Skin epidermis (tissue), 12 donors: Measurements from ENCODE around the gene MGMT.

ENCODE experiments used
- H3K27ac ChIP-seq, 21 experiments: fragments of 200-600 bp; sonication (generic) in 11 of 21; one replicate each; pipeline ENCODE4 v1.5.0; 2020; ENCODE audit warnings: mild to moderate bottlenecking in 3 of 21, inconsistent platforms in 2 of 21, moderate library complexity in 2 of 21
- H3K4me3 ChIP-seq, 7 experiments: fragments of 200-600 bp; sonication (generic) in 2 of 7; one replicate each; pipeline ENCODE4 v1.5.0; 2020; ENCODE audit warnings: inconsistent platforms in 2 of 7, mild to moderate bottlenecking in 2 of 7, moderate library complexity in 1 of 7

MGMT gene

DNA sequence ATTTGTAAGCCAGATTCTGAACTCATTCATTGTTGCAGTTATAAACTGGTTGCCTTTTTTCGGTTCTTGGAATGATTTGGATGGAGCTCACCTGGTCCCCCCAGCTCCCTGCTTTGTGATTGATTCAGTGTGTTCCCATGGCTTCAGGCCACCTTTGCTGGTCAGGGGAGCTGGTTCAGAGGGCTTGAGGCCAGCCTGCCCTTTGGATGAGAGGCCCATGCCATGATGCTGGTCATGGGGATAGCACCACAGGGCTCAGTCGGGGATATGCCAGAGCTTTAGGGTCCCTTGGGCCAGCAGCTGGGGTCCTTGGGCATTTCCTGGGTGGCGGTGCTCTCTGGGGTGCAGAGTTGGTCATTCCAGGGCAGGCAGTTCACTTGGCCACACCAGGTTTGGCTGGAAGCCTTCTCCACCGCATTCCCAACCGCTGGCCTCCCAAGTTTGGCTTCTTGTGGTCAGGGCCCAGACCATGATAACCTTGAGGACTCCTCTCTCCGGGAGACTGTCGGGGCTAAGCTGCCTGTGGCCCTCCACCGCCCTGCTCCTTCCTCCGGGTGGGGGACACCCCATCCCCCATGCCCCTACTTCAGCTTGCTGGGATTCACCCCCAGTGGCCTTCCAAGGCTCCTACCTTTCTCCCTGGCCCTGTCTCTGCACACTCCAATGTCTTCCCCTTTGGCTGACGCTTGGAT is 65.1 kb downstream of the MGMT start:
- Histone ChIP-seq H3K27ac (peak overlapping the region in 3 of 21 experiments; percentile 24 to 55 (median 26)), H3K4me3 (no peak overlapping the region)

DNA sequence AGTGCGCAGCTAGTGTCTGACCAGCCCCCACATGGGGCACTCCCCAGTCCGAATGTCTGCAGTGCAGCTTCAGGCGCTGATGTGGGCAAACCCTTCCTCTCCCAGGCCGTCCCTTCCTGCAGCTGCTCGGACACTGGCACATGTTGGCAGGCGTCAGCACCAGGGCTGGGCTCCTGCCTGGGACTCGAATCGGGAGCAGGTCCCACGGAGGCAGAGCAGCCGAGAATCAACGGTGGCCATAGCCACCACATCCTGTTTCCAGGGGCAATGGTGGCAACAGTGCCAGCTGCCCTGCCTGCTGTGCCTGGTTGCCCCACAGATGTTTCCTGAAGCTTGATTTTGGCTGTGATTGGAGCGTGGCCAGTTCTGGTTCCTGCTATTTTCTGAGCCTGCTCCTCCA is 65.8 kb downstream of the MGMT start:
- H3K4me3 ChIP-seq: no peak overlapping the region
- H3K27ac ChIP-seq: peak overlapping the region in 3 of 21 experiments; percentile 24 to 67 (median 26)

DNA sequence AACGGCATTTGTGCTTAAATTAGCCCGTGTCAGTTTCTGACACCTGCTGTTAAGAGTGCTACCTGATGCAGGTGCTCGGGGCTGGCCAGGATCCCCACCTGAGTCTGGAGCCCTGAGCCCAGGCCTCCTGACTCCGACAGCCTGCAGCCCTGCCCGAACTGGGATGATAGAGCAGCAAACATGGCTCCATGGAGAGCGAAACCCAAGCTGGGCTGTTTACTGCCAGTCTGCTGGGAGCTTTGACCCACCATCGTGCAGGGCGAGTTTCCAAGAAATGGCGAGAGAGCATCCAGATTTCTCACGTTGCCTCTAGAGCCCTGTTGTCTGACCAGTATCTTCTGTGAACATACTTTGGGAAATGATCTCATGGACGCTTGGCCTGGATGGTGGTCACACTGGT is 66.2 kb downstream of the MGMT start:
- Histone ChIP-seq H3K27ac (peak overlapping the region in 3 of 21 experiments; percentile 28 to 67 (median 49)), H3K4me3 (no peak overlapping the region)

DNA sequence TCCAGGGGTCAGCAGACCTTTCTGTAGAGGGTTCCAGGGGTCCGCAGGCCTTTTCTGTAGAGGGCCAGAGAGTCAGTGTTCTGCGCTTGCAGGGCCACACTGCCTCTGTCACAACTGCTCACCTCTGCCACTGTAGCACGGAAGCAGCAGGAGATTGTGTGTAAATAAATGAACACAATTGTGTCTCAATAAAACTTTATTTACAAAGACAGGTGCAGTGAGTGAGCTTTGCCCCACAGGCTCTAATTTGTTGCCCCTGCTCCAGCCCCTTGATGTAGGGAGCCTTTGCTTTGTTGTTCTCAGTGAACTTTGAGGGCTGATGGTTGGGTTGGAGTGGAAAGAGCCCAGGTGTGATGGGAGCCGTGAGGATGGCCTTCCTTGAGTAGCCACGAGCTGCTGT is 67.8 kb downstream of the MGMT start:
- H3K4me3 ChIP-seq: no peak overlapping the region
- no peak overlapping the region for H3K27ac ChIP-seq

DNA sequence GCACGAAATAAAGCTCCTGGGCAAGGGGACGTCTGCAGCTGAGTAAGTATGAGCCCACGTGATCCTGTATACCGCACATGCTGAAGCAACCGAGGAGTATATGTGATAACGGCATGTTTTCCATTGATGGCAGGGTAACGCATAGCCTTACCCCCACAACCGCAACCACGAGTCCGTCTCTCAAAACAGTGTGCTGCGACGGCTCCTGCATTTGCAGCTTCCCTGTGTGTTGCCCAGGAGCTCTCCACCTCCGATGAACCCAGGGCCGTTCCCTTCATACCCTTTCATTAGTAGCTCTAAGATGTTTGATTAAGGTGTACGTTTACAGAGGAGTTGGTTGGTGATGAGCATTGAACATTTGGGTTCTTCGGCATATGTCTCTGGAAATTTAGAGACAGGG is 69.3 kb downstream of the MGMT start:
- H3K27ac ChIP-seq: no peak overlapping the region
- H3K4me3 ChIP-seq: no peak overlapping the region

DNA sequence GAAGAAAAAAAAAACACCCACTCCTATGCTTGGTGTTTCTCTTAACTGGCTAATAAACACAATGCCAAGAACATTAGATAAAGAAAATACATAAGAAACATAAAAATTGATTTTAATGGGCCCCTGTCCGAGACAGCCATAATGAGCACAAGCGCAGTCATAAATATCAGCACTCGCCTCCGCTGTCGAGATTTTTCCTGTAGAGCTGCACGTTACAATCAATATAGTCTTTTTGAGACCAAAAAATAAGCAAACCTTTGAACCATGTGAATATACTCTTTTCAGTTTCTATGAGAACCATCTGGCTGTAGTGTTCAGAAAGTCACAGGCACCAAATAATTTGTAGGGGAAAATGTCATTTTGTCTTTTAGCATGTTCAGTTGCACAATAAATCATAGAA is 70.1 kb downstream of the MGMT start:
- Histone ChIP-seq H3K27ac (no peak overlapping the region), H3K4me3 (no peak overlapping the region)

DNA sequence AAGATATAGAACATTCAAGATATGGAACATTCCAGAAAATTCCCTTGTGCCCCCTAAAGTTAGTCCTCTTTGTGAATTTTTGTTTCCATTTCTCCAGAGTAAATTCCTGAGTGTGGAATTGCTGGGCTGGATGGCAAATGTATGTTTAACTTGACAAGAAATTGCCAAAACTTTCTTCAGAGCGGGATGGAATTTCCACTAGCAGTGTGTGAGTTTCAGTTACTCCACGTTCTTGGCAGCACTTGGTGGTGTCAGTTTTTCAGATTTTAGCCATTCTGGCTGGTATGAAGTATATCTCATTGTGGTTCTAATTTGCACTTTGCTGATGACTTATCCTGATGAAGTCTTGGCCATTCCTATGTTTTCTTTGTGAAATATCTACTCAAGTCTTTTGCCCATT is 71.2 kb downstream of the MGMT start:
- Histone ChIP-seq H3K4me3 (no peak overlapping the region), H3K27ac (no peak overlapping the region)

DNA sequence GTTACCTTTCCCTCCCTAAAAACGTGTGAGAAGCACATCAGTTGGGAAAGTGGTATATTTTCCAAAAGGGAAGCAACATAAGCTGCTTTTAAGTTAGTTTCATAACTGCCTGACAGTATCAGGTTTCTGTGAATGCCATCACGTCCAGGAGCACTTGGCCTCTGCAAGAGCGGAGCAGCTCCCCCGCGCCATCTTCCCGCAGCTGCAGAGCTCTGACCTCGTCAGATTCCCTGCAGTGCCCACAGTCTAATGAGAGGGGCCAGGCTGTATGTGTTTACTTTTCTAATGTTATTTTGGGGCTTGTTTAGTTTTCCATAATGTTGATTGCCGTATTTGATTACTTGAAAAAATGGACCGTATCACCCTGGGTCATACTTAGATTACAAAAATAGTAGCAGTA is 74.2 kb downstream of the MGMT start:
- Histone ChIP-seq H3K27ac (no peak overlapping the region), H3K4me3 (no peak overlapping the region)

DNA sequence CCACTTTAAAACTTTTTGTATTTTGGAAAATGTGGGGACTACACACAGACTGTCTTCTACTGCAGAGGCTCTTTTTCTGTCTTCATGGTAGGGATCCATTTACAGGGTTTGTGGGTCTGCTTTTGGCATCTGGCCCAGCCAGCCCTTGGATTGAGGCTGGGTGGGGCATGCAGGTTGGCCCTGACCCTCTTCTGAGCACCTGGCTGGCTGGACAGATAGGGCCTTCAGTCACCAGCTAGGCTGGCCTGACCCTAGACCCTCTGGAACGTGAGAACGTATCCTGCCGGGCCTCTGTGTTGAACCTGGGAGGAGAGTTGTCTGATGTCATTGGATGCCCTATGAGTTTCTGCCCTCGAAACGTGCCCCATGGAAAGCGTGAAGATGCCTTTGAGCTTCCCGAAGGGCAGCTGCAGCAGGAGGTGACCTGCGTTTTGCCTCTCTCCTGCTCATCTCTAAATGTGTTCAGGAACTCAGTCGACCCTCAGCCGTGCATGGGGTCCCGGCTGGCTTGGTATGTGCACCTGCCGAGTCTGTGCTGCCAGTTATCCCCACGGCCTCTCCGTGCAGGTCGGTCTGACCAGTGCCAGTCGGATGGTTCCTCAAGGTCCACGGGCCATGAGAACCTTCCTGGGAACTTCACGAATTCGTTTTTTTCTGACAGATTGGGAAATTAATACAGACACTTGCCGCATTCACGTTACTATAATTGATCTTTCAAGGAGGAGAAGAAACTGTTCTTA is 74.9 kb downstream of the MGMT start:
- H3K27ac ChIP-seq: no peak overlapping the region
- no peak overlapping the region for H3K4me3 ChIP-seq

DNA sequence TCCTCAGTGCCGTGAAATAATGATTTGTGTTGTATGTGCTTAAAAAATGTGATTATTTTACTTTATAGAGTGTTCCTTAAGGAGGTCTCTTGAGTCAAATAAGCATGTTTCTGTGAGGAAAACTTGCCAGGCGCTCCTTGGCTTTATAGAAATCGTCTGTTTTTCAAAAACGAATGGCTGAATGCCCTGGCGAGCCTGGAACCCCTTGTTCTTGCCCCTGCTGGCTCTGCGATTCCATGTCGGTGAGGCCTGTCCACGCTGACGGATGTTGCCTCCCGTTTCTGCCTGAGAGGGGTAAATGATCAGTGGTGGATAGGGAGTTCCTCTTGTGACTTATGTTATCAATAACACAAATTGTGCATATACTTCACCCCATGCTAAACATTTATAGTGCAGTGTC is 75.5 kb downstream of the MGMT start:
- Histone ChIP-seq H3K27ac (no peak overlapping the region), H3K4me3 (no peak overlapping the region)

DNA sequence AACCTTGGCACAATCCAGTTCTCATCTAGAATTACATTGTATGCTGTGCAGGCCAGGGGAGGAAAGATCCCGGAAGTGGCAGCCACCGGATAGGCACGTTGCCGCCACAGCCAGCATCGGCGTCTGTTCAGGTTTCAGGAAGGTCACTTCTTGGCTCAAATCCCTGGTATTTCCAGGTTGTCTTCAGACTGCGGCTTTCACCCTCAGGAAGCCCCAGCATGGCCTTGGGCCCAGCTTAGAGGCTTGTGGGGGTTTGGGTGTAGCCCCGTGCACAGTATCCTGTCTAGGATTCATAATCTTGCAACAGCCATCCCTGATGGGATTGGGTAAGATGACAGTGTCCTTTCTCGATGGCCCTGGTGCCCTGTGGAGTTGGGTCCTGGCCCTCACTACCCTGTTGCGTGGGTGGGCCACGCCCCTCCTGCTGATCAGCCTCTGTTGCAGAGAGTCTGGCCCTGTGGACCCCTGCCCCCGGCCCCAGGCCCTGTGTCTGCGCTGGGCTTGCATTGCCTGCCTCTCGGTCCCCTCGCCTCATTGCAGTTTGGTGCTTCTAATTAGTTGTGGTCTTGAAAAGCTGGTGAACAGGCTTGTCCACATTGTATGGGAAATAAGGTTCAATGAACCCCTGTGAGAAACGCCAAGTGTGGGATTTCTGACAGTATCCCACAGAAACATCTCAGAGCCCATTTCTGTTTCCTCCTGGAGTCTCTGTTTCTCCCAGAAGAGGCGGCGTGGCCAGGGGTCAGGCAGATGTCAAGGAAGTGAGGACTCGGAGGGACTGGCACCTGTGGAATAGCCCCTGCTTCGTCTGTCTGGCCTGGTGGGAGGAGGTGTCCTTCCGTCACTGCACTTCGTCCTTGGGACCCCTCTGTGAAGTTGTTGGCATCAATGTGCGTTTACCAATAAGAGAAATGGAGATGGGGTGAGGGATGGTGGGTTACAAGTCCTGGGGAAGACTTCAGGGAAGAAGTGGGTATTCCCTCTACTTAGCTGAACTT is 77.5 kb downstream of the MGMT start:
- Histone ChIP-seq H3K4me3 (no peak overlapping the region), H3K27ac (peak overlapping the region in 5 of 21 experiments; percentile 2 to 62 (median 44))

DNA sequence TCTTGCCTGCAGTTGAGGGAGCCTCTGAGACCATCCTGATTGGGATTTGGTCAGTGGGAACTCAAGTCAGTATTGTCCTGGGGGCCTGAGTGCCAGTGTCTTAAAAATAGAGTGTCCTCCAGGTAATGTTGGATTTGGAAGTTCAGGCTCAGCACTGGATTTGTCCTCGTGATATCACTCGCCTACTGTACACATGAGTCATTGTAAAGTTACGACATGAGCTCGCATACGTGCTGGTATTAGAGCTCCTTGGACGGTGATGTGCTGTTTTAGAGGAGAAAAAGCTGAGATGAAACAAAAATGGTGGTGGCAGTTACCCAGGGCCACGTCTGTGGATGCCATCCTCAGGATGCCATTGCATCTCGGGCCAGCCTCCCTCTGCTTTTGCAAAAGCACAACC is 78.2 kb downstream of the MGMT start:
- H3K27ac ChIP-seq: no peak overlapping the region
- no peak overlapping the region for H3K4me3 ChIP-seq

DNA sequence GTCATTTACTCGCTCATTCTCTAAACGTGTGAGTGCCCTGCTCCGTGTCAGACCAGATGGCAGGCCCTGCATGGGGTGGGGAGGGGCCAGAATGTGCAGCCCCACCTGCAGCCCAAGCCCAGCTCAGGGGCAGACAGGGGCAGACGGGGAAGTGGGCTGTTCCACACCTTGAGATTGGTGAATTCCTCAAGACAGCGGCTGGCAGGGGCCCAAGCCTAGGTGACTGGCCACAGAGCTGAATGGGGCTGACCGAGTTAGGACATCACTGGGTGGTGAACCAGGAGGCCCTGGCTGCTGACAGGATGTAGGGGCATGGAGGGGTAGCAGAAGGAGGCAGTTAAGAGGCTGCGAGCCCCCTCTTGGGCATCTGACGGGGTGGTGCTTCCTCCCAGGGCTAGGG is 79.1 kb downstream of the MGMT start:
- peak overlapping the region in 1 of 21 experiments; percentile 9 for H3K27ac ChIP-seq
- no peak overlapping the region for H3K4me3 ChIP-seq

DNA sequence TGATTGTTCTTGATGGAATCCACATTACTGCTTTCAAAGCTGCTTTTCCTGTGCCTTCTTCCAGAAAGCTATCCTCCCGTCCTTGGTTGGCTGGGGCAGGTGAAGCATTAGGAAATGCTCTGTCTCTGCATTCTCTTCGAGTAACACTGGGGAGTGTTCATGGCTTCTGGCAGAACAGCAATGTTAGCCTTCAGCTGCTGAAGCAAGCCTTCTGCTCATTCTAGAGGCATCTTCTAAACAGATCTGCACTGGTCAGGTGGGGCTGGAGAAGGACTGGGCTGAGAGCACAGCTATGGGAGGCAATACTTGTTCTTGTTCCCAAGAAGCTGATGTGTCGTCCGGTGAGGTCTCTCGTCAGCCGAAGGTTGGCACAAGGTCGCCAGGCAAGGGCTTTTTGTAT is 80.6 kb downstream of the MGMT start:
- H3K27ac ChIP-seq: no peak overlapping the region
- no peak overlapping the region for H3K4me3 ChIP-seq

DNA sequence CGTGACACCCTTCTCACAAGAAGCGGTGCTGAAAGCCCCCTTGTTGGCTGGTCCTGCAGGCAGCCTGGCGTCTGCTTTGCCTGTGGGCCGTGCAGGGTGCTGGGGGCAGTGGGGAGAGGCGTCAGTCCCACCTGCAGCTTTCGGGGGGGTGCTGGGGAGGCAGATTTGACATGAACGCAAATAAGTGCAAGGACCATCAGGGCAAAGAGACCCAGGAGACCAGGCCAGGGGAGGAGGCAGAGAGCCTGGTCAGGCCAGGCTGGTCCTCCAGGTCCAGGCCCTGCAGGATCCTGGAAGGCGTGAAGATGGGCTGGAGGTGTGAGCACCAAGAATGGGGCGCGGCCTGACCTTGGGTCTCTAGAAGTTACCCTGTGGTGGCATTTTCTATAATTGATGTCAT is 81.6 kb downstream of the MGMT start:
- Histone ChIP-seq H3K27ac (no peak overlapping the region), H3K4me3 (no peak overlapping the region)

DNA sequence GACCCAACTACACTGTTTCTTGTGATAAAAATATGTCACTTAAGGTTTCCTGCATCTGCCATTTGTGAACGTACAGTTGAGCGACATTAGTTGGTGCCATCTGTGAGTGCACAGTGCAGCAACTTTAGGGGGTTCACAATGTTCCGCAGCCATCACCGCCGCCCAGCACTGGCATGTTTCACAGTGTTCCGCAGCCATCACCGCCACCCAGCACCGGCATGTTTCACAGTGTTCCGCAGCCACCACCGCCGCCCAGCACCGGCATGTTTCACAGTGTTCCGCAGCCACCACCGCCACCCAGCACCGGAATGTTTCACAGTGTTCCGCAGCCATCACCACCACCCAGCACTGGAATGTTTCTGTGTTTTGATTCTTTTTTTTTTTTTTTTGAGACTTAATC is 83.0 kb downstream of the MGMT start:
- no peak overlapping the region for H3K27ac ChIP-seq
- no peak overlapping the region for H3K4me3 ChIP-seq

DNA sequence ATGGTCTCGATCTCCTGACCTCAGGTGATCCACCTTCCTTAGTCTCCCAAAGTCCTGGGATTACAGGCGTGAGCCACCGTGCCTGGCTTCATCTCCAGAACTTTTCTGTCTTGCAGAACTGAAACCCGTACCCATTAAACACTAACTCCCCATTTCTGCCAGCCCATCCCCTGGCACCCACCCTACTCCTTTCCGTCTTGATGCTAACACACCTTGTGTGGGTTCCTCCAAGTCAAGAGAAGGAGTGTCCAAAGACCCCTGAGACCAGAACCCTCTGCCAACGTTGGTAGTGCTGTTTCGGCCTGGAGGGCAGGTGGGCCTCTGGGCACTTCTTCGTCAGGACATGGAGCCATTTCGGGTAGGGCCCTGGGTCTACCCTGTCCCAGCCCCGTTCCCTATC is 83.6 kb downstream of the MGMT start:
- no peak overlapping the region for H3K4me3 ChIP-seq
- H3K27ac ChIP-seq: no peak overlapping the region

DNA sequence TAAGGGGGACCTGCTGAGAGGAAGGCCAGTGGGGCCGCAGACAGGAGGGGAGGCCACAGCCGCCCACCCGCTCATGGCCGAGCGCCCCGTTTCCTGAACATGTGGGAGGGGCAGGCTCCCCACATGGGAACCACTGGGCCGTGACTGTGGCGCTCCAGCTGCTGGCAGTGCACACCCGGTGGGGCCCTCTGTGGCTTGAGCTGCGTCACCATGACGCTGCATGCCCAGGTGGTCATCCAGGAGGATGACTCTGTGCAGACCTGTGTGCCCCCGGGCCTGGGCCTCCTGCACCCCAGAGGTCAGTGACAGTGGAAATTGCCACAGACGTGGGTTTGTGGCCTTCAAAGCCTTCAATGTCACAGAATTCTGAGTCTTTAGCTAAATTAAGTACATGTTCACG is 85.1 kb downstream of the MGMT start:
- H3K27ac ChIP-seq: no peak overlapping the region
- H3K4me3 ChIP-seq: no peak overlapping the region

DNA sequence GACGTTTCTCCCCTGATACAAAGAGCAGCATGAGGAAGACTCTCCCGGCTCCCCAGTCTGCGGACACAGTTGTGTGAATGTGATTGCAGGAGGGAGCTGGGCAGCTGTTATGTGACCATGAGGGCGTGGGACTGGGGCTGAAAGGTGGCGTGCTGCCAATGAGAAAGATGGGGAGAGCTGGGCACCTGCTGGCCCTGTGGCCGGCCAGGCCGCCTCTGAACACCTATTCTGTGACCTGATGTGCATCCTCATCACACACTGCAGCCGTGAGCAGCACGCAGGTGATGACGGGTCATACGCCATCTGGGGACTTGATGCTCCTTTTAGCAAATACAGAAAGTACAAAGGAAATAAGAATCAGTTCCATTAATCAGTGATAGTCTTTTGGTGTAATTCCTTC is 86.9 kb downstream of the MGMT start:
- H3K4me3 ChIP-seq: no peak overlapping the region

DNA sequence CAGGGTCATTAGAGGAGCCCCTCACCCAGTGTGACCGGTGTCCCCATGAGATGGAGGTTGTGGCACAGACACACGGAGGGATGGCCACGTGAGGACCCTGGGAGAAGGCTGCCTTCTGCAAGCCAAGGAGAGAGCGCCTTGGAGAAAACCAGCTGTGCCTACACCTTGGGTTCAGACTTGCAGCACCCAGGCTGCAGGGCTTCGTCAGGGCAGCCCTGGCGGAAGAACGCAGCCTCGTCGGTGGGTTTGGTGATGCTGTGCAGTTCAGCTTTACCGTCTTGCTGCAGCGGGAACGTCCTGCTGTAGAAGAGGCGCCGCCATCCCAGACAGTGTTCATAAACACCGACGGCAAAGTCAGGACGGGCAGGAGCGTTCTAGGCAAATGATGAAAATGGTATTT is 89.3 kb downstream of the MGMT start:
- Histone ChIP-seq H3K4me3 (no peak overlapping the region), H3K27ac (no peak overlapping the region)

More for the DNA sequence above, 86.9 kb downstream of the MGMT start:
- H3K27ac ChIP-seq: no peak overlapping the region
